NB4 (cell line): ENCODE data around the gene COLEC11.
"Not testable (repeated sequence)": the region's sequence is repeated elsewhere in the genome, so short reads cannot be mapped to it uniquely, and the experiment has no call there.

Experiments used
- DNase-seq: peaks from one replicate; pipeline ENCODE4 v3.0.0; 2010; ENCODE audit warnings: low read depth
- H3K4me3 ChIP-seq: one replicate; pipeline ENCODE4 v1.5.1; 2011; ENCODE audit warnings: mild to moderate bottlenecking, low read depth, low read length, moderate library complexity
- CTCF ChIP-seq: IDR thresholded peaks from one replicate; pipeline ENCODE4 v1.5.1; 2012; ENCODE audit warnings: low read depth, low read length
- MAX ChIP-seq: IDR thresholded peaks from 2 replicates; pipeline ENCODE4 v1.6.1; 2011; ENCODE audit warnings: low read depth, low read length
- MYC ChIP-seq: IDR thresholded peaks from 2 replicates; pipeline ENCODE4 v1.6.1; 2011; ENCODE audit warnings: low read depth, low read length
- POLR2A ChIP-seq: IDR thresholded peaks from 2 replicates; pipeline ENCODE4 v1.6.1; 2011; ENCODE audit warnings: mild to moderate bottlenecking; ENCODE audit not compliant: insufficient read length; ENCODE audit errors: extremely low read depth

The COLEC11 gene

GRCh38 chr2:3657881-3658280, 63.0 kb downstream of the COLEC11 start, which contains the start of gene ALLC:
TSS of gene ALLC (plus strand) at chr2:3658200. CDS start at chr2:3671158, 12,958 bp downstream.
- H3K4me3 ChIP-seq, result no peak within 1 kb of the TSS
- DNase-seq, result no peak
- TF ChIP-seq MYC (no peak), MAX (no peak), CTCF (no peak), POLR2A (no peak)

- peak; percentile 94 for DNase-seq
- TF ChIP-seq CTCF (no peak), MAX (no peak), MYC (no peak)
- H3K4me3 ChIP-seq, result no peak overlapping the region
Measured at GRCh38 chr2:3659447-3660432, 64.8 kb downstream of the COLEC11 start.

GRCh38 chr2:3660640-3661039, 65.7 kb downstream of the COLEC11 start:
- H3K4me3 ChIP-seq, DNase-seq: not testable (repeated sequence)

- H3K4me3 ChIP-seq, result no peak overlapping the region
- DNase-seq, result no peak
- TF ChIP-seq CTCF, result no peak
- no peak for TF ChIP-seq MYC
- no peak for TF ChIP-seq POLR2A
- no peak for TF ChIP-seq MAX
Measured at GRCh38 chr2:3661149-3661660, 66.3 kb downstream of the COLEC11 start.

GRCh38 chr2:3662239-3662638, 67.3 kb downstream of the COLEC11 start:
- TF ChIP-seq MYC, result no peak
- peak; percentile 19 for TF ChIP-seq CTCF
- H3K4me3 ChIP-seq, result no peak overlapping the region
- DNase-seq, result peak; percentile 61

- no peak for DNase-seq
- TF ChIP-seq CTCF (no peak), MAX (no peak), MYC (no peak), POLR2A (no peak)
- no peak overlapping the region for H3K4me3 ChIP-seq
Measured at GRCh38 chr2:3664118-3664517, 69.2 kb downstream of the COLEC11 start.
